HepG2 (cell line): ENCODE measurements around the gene GLG1. TPM values are rescaled to one million over a fixed set of nuclear protein-coding genes. Genes with fewer than 3 reads are reported as not detected.
"Not testable (repeated sequence)": the region's sequence is repeated elsewhere in the genome, so short reads cannot be mapped to it uniquely, and the experiment has no call there.

ENCODE experiments used
- ATAC-seq: fragments of 200-7000 bp; cut with Tn5 transposase; 3 replicates; pipeline ENCODE4 v1.9.1; 2020; ENCODE audit warnings: mild to moderate bottlenecking, moderate library complexity
- BruUV-seq: library from RNA; stranded (reverse); fragments of 400-500 nt; replicated peaks from 2 replicates; lab custom pipeline; 2021; lab: Mats Ljungman, UMichigan
- CTCF ChIA-PET: fragments of 300-600 bp; formaldehyde crosslinking; extraction: SDS; loops from one replicate; lab custom pipeline; 2021; ENCODE audit warnings: low total read pairs, inconsistent platforms, low intra/inter-chr PET ratio; lab: Yijun Ruan, JAX
- POLR2A ChIA-PET: fragments of 350-600 bp; sonication (Branson Sonifier 250); formaldehyde crosslinking; loops from one replicate; lab custom pipeline; 2020; ENCODE audit warnings: antibody characterized with exemption, inconsistent platforms; lab: Yijun Ruan, JAX
- DNase-seq: peaks from one replicate; pipeline ENCODE4 v3.0.0-alpha.2; 2015; ENCODE audit warnings: low spot score
- FAIRE-seq: peaks from 3 replicates; lab custom pipeline; 2011; peaks lifted over from hg19 to GRCh38; lab: Jason Lieb, UNC
- H2AFZ ChIP-seq: one replicate; pipeline ENCODE4 v1.6.1; 2011; ENCODE audit warnings: low read length, inconsistent platforms
- H3K27ac ChIP-seq: fragments of 300-600 bp; 3 replicates; pipeline ENCODE4 v1.8.0; 2011; ENCODE audit warnings: mixed run types, mild to moderate bottlenecking, mixed read lengths, low read length, inconsistent platforms; ENCODE audit not compliant: insufficient read depth; ENCODE audit errors: extremely low read length
- H3K27me3 ChIP-seq, 2 experiments: fragments of 200-600 bp in 1 of 2; 2 replicates in 1 of 2; 3 replicates in 1 of 2; pipeline versions ENCODE4 v1.6.0 to v1.8.0; 2011; ENCODE audit warnings: low read length in 2 of 2, mild to moderate bottlenecking in 2 of 2, moderate library complexity in 2 of 2, inconsistent platforms in 1 of 2; ENCODE audit not compliant: insufficient read depth in 2 of 2, control insufficient read depth in 1 of 2
- H3K36me3 ChIP-seq, 2 experiments: fragments of 200-600 bp in 1 of 2; replicated peaks in 1 of 2; 2 replicates in 1 of 2; 3 replicates in 1 of 2; pipeline versions ENCODE4 v1.5.1 to v1.8.0; 2011; ENCODE audit warnings: low read length in 2 of 2, inconsistent platforms in 1 of 2; ENCODE audit not compliant: insufficient read depth in 2 of 2, control insufficient read depth in 1 of 2
- H3K4me1 ChIP-seq: 2 replicates; pipeline ENCODE4 v1.5.1; 2012; ENCODE audit warnings: low read length, inconsistent platforms; ENCODE audit not compliant: insufficient read depth
- H3K4me2 ChIP-seq: 2 replicates; pipeline ENCODE4 v1.6.0; 2011; ENCODE audit warnings: low read depth, low read length, inconsistent platforms
- H3K4me3 ChIP-seq, 3 experiments: fragments of 200-600 bp in 1 of 3; sonication (generic), shearing (Covaris generic) in 1 of 3; replicated peaks in 1 of 3; 2 replicates each; pipeline ENCODE4 v1.5.1; 2011 to 2016; ENCODE audit warnings: low read length in 3 of 3, inconsistent platforms in 2 of 3, low read depth in 2 of 3, mild to moderate bottlenecking in 2 of 3, control low read depth in 1 of 3, mixed read lengths in 1 of 3; ENCODE audit not compliant: insufficient read depth in 1 of 3
- H3K79me2 ChIP-seq: one replicate; pipeline ENCODE4 v1.6.1; 2011; ENCODE audit warnings: low read length, inconsistent platforms; ENCODE audit not compliant: insufficient read depth
- H3K9ac ChIP-seq: 2 replicates; pipeline ENCODE4 v1.6.0; 2011; ENCODE audit warnings: mild to moderate bottlenecking, low read depth, low read length, inconsistent platforms; ENCODE audit not compliant: insufficient read depth
- H3K9me3 ChIP-seq: 2 replicates; pipeline ENCODE4 v1.5.1; 2012; ENCODE audit warnings: mild to moderate bottlenecking, low read length
- H4K20me1 ChIP-seq: 2 replicates; pipeline ENCODE4 v1.6.0; 2011; ENCODE audit warnings: inconsistent platforms, mild to moderate bottlenecking, low read length, moderate library complexity; ENCODE audit not compliant: insufficient read depth
- DNMT1 ChIP-seq: sonication (generic); formaldehyde crosslinking; IDR thresholded peaks from 2 replicates; pipeline ENCODE4 v1.5.1; 2020; ENCODE audit warnings: mild to moderate bottlenecking, missing genetic modification reagents
- HNRNPL ChIP-seq: fragments of 200-400 bp; formaldehyde crosslinking; IDR thresholded peaks from 2 replicates; pipeline ENCODE4 v1.6.1; 2017; ENCODE audit warnings: mild to moderate bottlenecking, low read depth, low read length
- ZNF318 ChIP-seq: sonication (generic); formaldehyde crosslinking; IDR thresholded peaks from 2 replicates; pipeline ENCODE4 v1.4.0; 2020; ENCODE audit warnings: mild to moderate bottlenecking, missing genetic modification reagents
- WGBS: methylation state at CpG from one replicate; pipeline ENCODE4 v1.1.6; 2017; ENCODE audit warnings: low lambda C conversion rate; 5-methylcytosine and 5-hydroxymethylcytosine counted together
- in situ Hi-C: cut with HindIII; loops from 2 replicates; pipeline ENCODE4 v1.10.0; 2017; ENCODE audit warnings: low pct_unique_long_range_greater_than_20kb; ENCODE audit not compliant: extremely low pct_ligation_motif_present
- intact Hi-C: fragments of 100-400 bp; cut with micrococcal nuclease; formaldehyde crosslinking; loops from one replicate; pipeline ENCODE4 v1.10.0; 2022; ENCODE audit not compliant: unreplicated experiment
- polyA plus RNA-seq, 8 experiments: library from polyadenylated mRNA; depleted of rRNA in 3 of 8; stranded (reverse) in 7 of 8; unstranded in 1 of 8; fragments of >200 nt; fragmentation: Illumina TruSeq in 4 of 8; extraction: Trizol in 4 of 8; gene quantifications; 2 replicates each; pipeline versions ENCODE4 v1.2.1 to v1.2.3, GENCODE V29; 2011 to 2016; ENCODE audit warnings: low read depth in 4 of 8, missing spikeins in 1 of 8, mixed read lengths in 1 of 8; ENCODE audit not compliant: insufficient read depth in 1 of 8
- total RNA-seq, 5 experiments: library from RNA; depleted of rRNA; stranded (reverse); fragments of >200 nt; fragmentation: Illumina TruSeq; extraction: Trizol; gene quantifications; 2 replicates each; pipeline ENCODE4 v1.2.3, GENCODE V29; 2016; ENCODE audit warnings: low read depth in 1 of 5

GLG1 gene
- total and polyA plus RNA-seq, 2 of the 13 experiments (the other 11 are each of a cell fraction or from before 2014, with no cell fraction given), result 87.7 to 141 TPM

- TF ChIP-seq ZNF318 (CRISPR knock-in tag) (no peak), HNRNPL (no peak), DNMT1 (CRISPR knock-in tag) (no peak)
Measured at GRCh38 chr16:74521691-74522090, 85.2 kb downstream of the GLG1 start (continued).

GRCh38 chr16:74518934-74519333, 88.0 kb downstream of the GLG1 start:
- FAIRE-seq, H3K9me3 ChIP-seq, CTCF ChIA-PET, H3K4me3 ChIP-seq, H3K27ac ChIP-seq, H3K36me3 ChIP-seq, H2AFZ ChIP-seq, H4K20me1 ChIP-seq, H3K27me3 ChIP-seq, H3K4me1 ChIP-seq, intact Hi-C loops, DNase-seq, ATAC-seq, H3K79me2 ChIP-seq, POLR2A ChIA-PET, BruUV-seq, H3K4me2 ChIP-seq, in situ Hi-C loops, H3K9ac ChIP-seq: not testable (repeated sequence)
- WGBS, result 100% methylated on average over 1 of the region's 1 CpG
